H9 (cell line): ENCODE results near the gene ERRFI1. TPM values are rescaled to one million over a fixed set of nuclear protein-coding genes. Genes with fewer than 3 reads are reported as not detected.

Experiments used
- DNase-seq: peaks from one replicate; pipeline ENCODE4 v3.0.0-alpha.2; 2017
- H2AFZ ChIP-seq: one replicate; pipeline ENCODE4 v1.6.1; 2013; ENCODE audit warnings: mild to moderate bottlenecking, low read length, control low read depth, moderate library complexity
- H2AK5ac ChIP-seq: 2 replicates; pipeline ENCODE4 v1.6.1; 2013; ENCODE audit warnings: low read length, control low read depth, mixed read lengths; ENCODE audit not compliant: insufficient read length
- H2BK120ac ChIP-seq: one replicate; pipeline ENCODE4 v1.6.1; 2013; ENCODE audit warnings: low read depth, mild to moderate bottlenecking, low read length, control low read depth, inconsistent platforms; ENCODE audit not compliant: poor library complexity, severe bottlenecking
- H2BK12ac ChIP-seq: 2 replicates; pipeline ENCODE4 v1.6.1; 2013; ENCODE audit warnings: low read length, control low read depth, mixed read lengths, low read depth; ENCODE audit not compliant: insufficient read length
- H2BK15ac ChIP-seq: 2 replicates; pipeline ENCODE4 v1.6.1; 2013; ENCODE audit warnings: low read depth, low read length, control low read depth
- H2BK20ac ChIP-seq: one replicate; pipeline ENCODE4 v1.6.1; 2013; ENCODE audit warnings: low read depth, mild to moderate bottlenecking, low read length, control low read depth, inconsistent platforms; ENCODE audit not compliant: poor library complexity, severe bottlenecking
- H2BK5ac ChIP-seq: 2 replicates; pipeline ENCODE4 v1.6.1; 2013; ENCODE audit warnings: low read length, control low read depth, mixed read lengths; ENCODE audit not compliant: insufficient read length
- H3K14ac ChIP-seq: 2 replicates; pipeline ENCODE4 v1.6.1; 2013; ENCODE audit warnings: low read length, control low read depth; ENCODE audit not compliant: insufficient read depth
- H3K18ac ChIP-seq: 2 replicates; pipeline ENCODE4 v1.6.1; 2013; ENCODE audit warnings: low read depth, mild to moderate bottlenecking, mixed read lengths, low read length, control low read depth; ENCODE audit not compliant: insufficient read length
- H3K23ac ChIP-seq: 2 replicates; pipeline ENCODE4 v1.6.1; 2013; ENCODE audit warnings: low read length, control low read depth, mixed read lengths, low read depth; ENCODE audit not compliant: insufficient read length
- H3K23me2 ChIP-seq: 2 replicates; pipeline ENCODE4 v1.6.1; 2013; ENCODE audit warnings: low read depth, mild to moderate bottlenecking, mixed read lengths, low read length, control low read depth; ENCODE audit not compliant: insufficient read length, poor library complexity, severe bottlenecking
- H3K27ac ChIP-seq: 2 replicates; pipeline ENCODE4 v1.5.1; 2013; ENCODE audit warnings: low read length, control low read depth, mixed read lengths, low read depth; ENCODE audit not compliant: insufficient read length
- H3K27me3 ChIP-seq: 2 replicates; pipeline ENCODE4 v1.6.1; 2013; ENCODE audit warnings: low read length, control low read depth, inconsistent platforms; ENCODE audit not compliant: insufficient read depth
- H3K4ac ChIP-seq: 2 replicates; pipeline ENCODE4 v1.6.1; 2013; ENCODE audit warnings: low read depth, mild to moderate bottlenecking, control low read depth, inconsistent platforms, low read length, moderate library complexity
- H3K4me1 ChIP-seq: 2 replicates; pipeline ENCODE4 v1.6.1; 2013; ENCODE audit warnings: low read length, control low read depth, inconsistent platforms; ENCODE audit not compliant: insufficient read depth
- H3K4me2 ChIP-seq: 2 replicates; pipeline ENCODE4 v1.6.1; 2013; ENCODE audit warnings: low read length, control low read depth, mixed read lengths; ENCODE audit not compliant: insufficient read length, insufficient read depth
- H3K56ac ChIP-seq: 2 replicates; pipeline ENCODE4 v1.6.1; 2013; ENCODE audit warnings: low read depth, mild to moderate bottlenecking, mixed read lengths, low read length, control low read depth; ENCODE audit not compliant: insufficient read length
- H3K79me1 ChIP-seq: 2 replicates; pipeline ENCODE4 v1.6.1; 2013; ENCODE audit warnings: low read depth, mild to moderate bottlenecking, moderate library complexity, low read length, control low read depth, inconsistent platforms; ENCODE audit not compliant: insufficient read depth, poor library complexity, severe bottlenecking
- H3K79me2 ChIP-seq: 2 replicates; pipeline ENCODE4 v1.6.1; 2013; ENCODE audit warnings: low read length, control low read depth, inconsistent platforms; ENCODE audit not compliant: insufficient read depth
- H3K9ac ChIP-seq: 2 replicates; pipeline ENCODE4 v1.6.1; 2013; ENCODE audit warnings: low read length, control low read depth, mixed read lengths; ENCODE audit not compliant: insufficient read length; ENCODE audit errors: extremely low read depth
- H3K9me3 ChIP-seq: one replicate; pipeline ENCODE4 v1.6.1; 2013; ENCODE audit warnings: low read depth, low read length, inconsistent platforms; ENCODE audit not compliant: control insufficient read depth
- H3T11ph ChIP-seq: one replicate; pipeline ENCODE4 v1.6.1; 2013; ENCODE audit warnings: mild to moderate bottlenecking, low read length, control low read depth, inconsistent platforms
- H4K20me1 ChIP-seq: one replicate; pipeline ENCODE4 v1.6.1; 2013; ENCODE audit not compliant: control insufficient read depth, insufficient read length, insufficient read depth
- H4K5ac ChIP-seq: 2 replicates; pipeline ENCODE4 v1.6.1; 2013; ENCODE audit warnings: low read depth, mild to moderate bottlenecking, mixed read lengths, low read length, control low read depth; ENCODE audit not compliant: insufficient read length
- H4K8ac ChIP-seq: replicated peaks from 2 replicates; pipeline ENCODE4 v1.6.1; 2013; ENCODE audit warnings: low read length, control low read depth, mixed read lengths, low read depth; ENCODE audit not compliant: insufficient read length
- H4K91ac ChIP-seq: 2 replicates; pipeline ENCODE4 v1.6.1; 2013; ENCODE audit warnings: low read depth, mild to moderate bottlenecking, moderate library complexity, mixed read lengths, low read length, control low read depth; ENCODE audit not compliant: insufficient read length
- H3K27ac Mint-ChIP-seq, 3 experiments: 2 replicates in 2 of 3; 3 replicates in 1 of 3; pipeline ENCODE4 v1.8.0; 2020 to 2021; ENCODE audit warnings: mixed read lengths in 3 of 3, mild to moderate bottlenecking in 1 of 3, moderate library complexity in 1 of 3
- H3K27me3 Mint-ChIP-seq: 2 replicates; pipeline ENCODE4 v1.8.0; 2021; ENCODE audit warnings: low read depth, mild to moderate bottlenecking, moderate library complexity, mixed read lengths
- H3K36me3 Mint-ChIP-seq, 3 experiments: 2 replicates in 2 of 3; 3 replicates in 1 of 3; pipeline ENCODE4 v1.8.0; 2020 to 2021; ENCODE audit warnings: low read depth in 3 of 3, mixed read lengths in 3 of 3; ENCODE audit not compliant: insufficient read depth in 1 of 3
- H3K4me1 Mint-ChIP-seq, 2 experiments: 2 replicates each; pipeline ENCODE4 v1.8.0; 2020; ENCODE audit warnings: mixed read lengths in 2 of 2
- H3K4me3 Mint-ChIP-seq, 2 experiments: 2 replicates in 1 of 2; 3 replicates in 1 of 2; pipeline ENCODE4 v1.8.0; 2020 to 2021; ENCODE audit warnings: mild to moderate bottlenecking in 2 of 2, mixed read lengths in 2 of 2, moderate library complexity in 1 of 2
- H3K9me3 Mint-ChIP-seq, 2 experiments: 2 replicates in 1 of 2; 3 replicates in 1 of 2; pipeline ENCODE4 v1.8.0; 2020; ENCODE audit warnings: mild to moderate bottlenecking in 2 of 2, mixed read lengths in 2 of 2, moderate library complexity in 1 of 2
- WGBS: extraction: QIAGEN DNeasy Blood & Tissue Kit; methylation state at CpG from one replicate; pipeline ENCODE4 v1.1.7; 2013; ENCODE audit warnings: missing lambda C conversion rate, low lambda C conversion rate, mixed read lengths; ENCODE audit not compliant: insufficient read length; ENCODE audit errors: extremely low coverage; 5-methylcytosine and 5-hydroxymethylcytosine counted together
- total RNA-seq: library from RNA; stranded (reverse); gene quantifications from 2 replicates; pipeline ENCODE4 v1.2.1, GENCODE V29; 2021
- TF ChIP-seq, protein P1 (sequence below): fragments of 200-600 bp; sonication (generic); conservative IDR thresholded peaks from 3 replicates; pipeline ENCODE4 v1.8.0; 2021; ENCODE audit warnings: antibody characterized with exemption, mild to moderate bottlenecking

ERRFI1 gene
- total RNA-seq, 1 experiment from 2014 or later, result 20.8 TPM

GRCh38 chr1:8055973-8056372 lies 29.9 kb upstream of the ERRFI1 start:
- H3K9me3 ChIP-seq, result no peaks in the 10 kb centered on the region
- no peak overlapping the region for H2BK120ac ChIP-seq
- no peak overlapping the region for H3K27ac ChIP-seq
- no peak overlapping the region for H3K4me3 Mint-ChIP-seq
- no peak overlapping the region for H2BK12ac ChIP-seq
- H3K4me1 ChIP-seq, result no peaks in the 10 kb centered on the region
- H3K23ac ChIP-seq, result no peak overlapping the region
- H3K79me1 ChIP-seq, result no peaks in the 10 kb centered on the region
- H3K36me3 Mint-ChIP-seq, result no peaks in the 10 kb centered on the region; a peak in 1 of 7 replicates
- H4K5ac ChIP-seq, result no peak overlapping the region
- H4K20me1 ChIP-seq, result no peaks in the 10 kb centered on the region
- H3K18ac ChIP-seq, result no peak overlapping the region
- no peak overlapping the region for H3K56ac ChIP-seq
- peaks cover 15 to 16% of the 10 kb centered on the region in 2 experiments; a peak in 3 of 4 replicates for H3K4me1 Mint-ChIP-seq
- H2BK5ac ChIP-seq, result no peak overlapping the region
- no peaks in the 10 kb centered on the region for H3K23me2 ChIP-seq
- H3K4ac ChIP-seq, result no peak overlapping the region
- H3K27me3 Mint-ChIP-seq, result no peaks in the 10 kb centered on the region; the same call in none of the 2 replicates
- DNase-seq, result no peak
- H3K14ac ChIP-seq, result no peak overlapping the region
- no peak overlapping the region for H2BK20ac ChIP-seq
- no peak overlapping the region for H3K9ac ChIP-seq
- no peaks in the 10 kb centered on the region for H3K27me3 ChIP-seq
- H3T11ph ChIP-seq, result no peak overlapping the region
- no peaks in the 10 kb centered on the region for H3K9me3 Mint-ChIP-seq
- H3K4me2 ChIP-seq, result no peak overlapping the region
- no peak overlapping the region for H2AK5ac ChIP-seq
- H3K79me2 ChIP-seq, result no peaks in the 10 kb centered on the region
- no peak overlapping the region for H4K8ac ChIP-seq
- H2BK15ac ChIP-seq, result no peak overlapping the region
- H3K27ac Mint-ChIP-seq, result no peak overlapping the region
- H4K91ac ChIP-seq, result no peak overlapping the region
- TF ChIP-seq, protein P1, sequence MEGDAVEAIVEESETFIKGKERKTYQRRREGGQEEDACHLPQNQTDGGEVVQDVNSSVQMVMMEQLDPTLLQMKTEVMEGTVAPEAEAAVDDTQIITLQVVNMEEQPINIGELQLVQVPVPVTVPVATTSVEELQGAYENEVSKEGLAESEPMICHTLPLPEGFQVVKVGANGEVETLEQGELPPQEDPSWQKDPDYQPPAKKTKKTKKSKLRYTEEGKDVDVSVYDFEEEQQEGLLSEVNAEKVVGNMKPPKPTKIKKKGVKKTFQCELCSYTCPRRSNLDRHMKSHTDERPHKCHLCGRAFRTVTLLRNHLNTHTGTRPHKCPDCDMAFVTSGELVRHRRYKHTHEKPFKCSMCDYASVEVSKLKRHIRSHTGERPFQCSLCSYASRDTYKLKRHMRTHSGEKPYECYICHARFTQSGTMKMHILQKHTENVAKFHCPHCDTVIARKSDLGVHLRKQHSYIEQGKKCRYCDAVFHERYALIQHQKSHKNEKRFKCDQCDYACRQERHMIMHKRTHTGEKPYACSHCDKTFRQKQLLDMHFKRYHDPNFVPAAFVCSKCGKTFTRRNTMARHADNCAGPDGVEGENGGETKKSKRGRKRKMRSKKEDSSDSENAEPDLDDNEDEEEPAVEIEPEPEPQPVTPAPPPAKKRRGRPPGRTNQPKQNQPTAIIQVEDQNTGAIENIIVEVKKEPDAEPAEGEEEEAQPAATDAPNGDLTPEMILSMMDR, result no peak
- no CpG with 5 or more reads among the region's 4 CpGs for WGBS
- H2AFZ ChIP-seq, result no peak overlapping the region
